Adrenal gland (tissue), 5 donors: ENCODE measurements around the gene FRK.

ENCODE experiments used
- CTCF ChIP-seq, 6 experiments: fragments of 450-650 bp in 4 of 6; fragments of 200-600 bp in 2 of 6; sonication (generic) in 1 of 6; IDR thresholded peaks; 1 replicate in 5 of 6; 2 replicates in 1 of 6; pipeline versions ENCODE4 v1.5.1 to v1.8.0; 2016 to 2021; ENCODE audit warnings: antibody characterized with exemption in 6 of 6, mild to moderate bottlenecking in 2 of 6, moderate library complexity in 1 of 6
- POLR2A ChIP-seq, 2 donors: fragments of 450-650 bp; IDR thresholded peaks; one replicate each; pipeline ENCODE4 v1.6.1; 2017; ENCODE audit warnings: antibody characterized with exemption in 2 of 2, mild to moderate bottlenecking in 2 of 2, moderate library complexity in 1 of 2
- donor health status: DM: no; HTN: no; CAD: no.

DNA sequence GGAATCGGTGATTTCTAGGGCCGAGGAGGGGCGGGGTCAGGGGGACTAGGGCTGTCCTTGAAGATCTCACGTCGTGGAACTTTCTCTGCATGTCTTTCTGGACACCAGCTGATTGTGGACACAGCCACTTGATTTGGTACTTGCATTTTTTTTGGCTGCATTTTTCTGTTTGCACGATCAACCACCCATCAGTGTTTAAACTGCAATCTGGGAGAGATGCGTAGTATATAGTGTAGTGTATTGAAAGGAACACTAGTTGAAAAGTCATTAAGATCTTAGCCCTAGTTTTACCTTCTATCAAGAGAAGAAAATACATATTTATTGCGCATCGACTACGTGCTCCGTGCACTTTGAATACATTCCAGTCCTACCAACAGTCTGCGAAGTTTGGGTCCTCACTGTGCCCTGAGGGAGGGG is 40.6 kb upstream of the FRK start:
- no peak for TF ChIP-seq CTCF (IDR thresholded peaks at IDR 0.05)
- TF ChIP-seq POLR2A (IDR thresholded peaks at IDR 0.05), result no peak
